ENCODE measurements around the gene FGF1. TPM values are rescaled to one million over a fixed set of nuclear protein-coding genes. Genes with fewer than 3 reads are reported as not detected.

FGF1 gene
- total and polyA plus RNA-seq, 8 donors = 0.03 to 0.90 (median 0.35) TPM

DNA sequence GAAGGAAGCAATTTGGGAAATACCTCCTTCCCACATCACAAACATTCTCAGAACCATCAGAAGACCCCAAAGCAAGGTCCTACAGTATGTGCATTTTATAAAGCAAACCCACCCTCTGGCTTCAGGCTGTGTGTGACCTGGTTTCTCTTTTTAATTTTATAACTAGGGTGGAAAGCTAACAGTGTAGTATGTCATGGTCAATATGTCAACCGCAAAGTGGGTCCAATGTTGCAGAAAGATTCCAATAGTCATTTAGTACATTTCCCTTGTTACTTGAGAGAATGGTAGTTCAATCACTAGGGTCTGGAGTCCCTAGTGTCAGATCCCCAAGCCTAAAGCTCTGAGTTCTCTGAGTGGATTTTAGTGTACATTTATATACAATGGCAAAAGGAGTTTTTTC, 96.2 kb downstream of the FGF1 start:
- 85 to 94% methylated on average over 1 of the region's 1 CpG for WGBS, 2 donors
- no peak for FAIRE-seq

DNA sequence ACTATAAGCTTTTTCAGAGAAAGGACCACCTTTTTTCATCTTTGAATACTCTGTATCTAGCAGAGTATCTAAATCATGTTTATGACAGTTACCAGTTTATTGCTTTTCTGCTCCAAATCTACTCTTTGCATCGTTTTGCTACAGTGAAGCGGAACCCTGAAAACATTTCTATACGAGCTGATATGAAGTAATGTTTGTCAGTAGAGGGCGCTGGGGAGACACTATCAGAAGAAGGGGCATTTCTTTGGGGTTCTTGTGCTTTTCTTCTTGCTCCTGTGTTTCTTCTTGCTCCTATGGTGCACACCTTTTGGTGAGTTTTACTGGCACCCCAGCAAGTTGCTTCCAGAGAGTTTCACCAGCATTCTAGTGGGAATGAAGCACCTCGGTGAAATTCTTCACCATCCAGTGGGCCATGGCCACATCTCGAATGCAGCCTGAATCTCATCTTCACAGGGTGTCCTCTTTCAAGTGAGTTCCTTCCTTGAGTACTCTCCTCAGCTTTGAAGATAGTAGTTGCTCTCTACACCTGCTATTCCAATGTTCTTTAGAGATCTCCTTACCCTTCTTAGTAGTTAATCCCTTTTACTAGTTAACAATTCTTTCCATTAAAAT, 98.4 kb downstream of the FGF1 start:
- no peak for DNase-seq
- Histone ChIP-seq H3K4me3 (no peak overlapping the region), H3K27ac (no peak overlapping the region), H3K27me3 (no peaks in the 10 kb centered on the region), H3K36me3 (no peaks in the 10 kb centered on the region), H3K4me1 (no peaks in the 10 kb centered on the region), H3K9me3 (no peaks in the 10 kb centered on the region)
- intact Hi-C loops (cut with DNase I) = no loop called here
- TF ChIP-seq, protein P1, sequence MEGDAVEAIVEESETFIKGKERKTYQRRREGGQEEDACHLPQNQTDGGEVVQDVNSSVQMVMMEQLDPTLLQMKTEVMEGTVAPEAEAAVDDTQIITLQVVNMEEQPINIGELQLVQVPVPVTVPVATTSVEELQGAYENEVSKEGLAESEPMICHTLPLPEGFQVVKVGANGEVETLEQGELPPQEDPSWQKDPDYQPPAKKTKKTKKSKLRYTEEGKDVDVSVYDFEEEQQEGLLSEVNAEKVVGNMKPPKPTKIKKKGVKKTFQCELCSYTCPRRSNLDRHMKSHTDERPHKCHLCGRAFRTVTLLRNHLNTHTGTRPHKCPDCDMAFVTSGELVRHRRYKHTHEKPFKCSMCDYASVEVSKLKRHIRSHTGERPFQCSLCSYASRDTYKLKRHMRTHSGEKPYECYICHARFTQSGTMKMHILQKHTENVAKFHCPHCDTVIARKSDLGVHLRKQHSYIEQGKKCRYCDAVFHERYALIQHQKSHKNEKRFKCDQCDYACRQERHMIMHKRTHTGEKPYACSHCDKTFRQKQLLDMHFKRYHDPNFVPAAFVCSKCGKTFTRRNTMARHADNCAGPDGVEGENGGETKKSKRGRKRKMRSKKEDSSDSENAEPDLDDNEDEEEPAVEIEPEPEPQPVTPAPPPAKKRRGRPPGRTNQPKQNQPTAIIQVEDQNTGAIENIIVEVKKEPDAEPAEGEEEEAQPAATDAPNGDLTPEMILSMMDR (IDR thresholded peaks at IDR 0.05) = no peak
- no peak for FAIRE-seq
- ATAC-seq = no peak
- WGBS, 2 donors = 46 to 48% methylated on average over 6 of the region's 6 CpGs

More for the DNA sequence above, 96.2 kb downstream of the FGF1 start:
- DNase-seq (no peak), ATAC-seq (no peak)
- Histone ChIP-seq H3K27me3 (no peaks in the 10 kb centered on the region), H3K9me3 (no peaks in the 10 kb centered on the region), H3K4me1 (no peaks in the 10 kb centered on the region), H3K36me3 (no peaks in the 10 kb centered on the region), H3K27ac (no peak overlapping the region), H3K4me3 (no peak overlapping the region)
- intact Hi-C loops (cut with DNase I) = no loop called here
- TF ChIP-seq, protein P1 (IDR thresholded peaks at IDR 0.05) = no peak

DNA sequence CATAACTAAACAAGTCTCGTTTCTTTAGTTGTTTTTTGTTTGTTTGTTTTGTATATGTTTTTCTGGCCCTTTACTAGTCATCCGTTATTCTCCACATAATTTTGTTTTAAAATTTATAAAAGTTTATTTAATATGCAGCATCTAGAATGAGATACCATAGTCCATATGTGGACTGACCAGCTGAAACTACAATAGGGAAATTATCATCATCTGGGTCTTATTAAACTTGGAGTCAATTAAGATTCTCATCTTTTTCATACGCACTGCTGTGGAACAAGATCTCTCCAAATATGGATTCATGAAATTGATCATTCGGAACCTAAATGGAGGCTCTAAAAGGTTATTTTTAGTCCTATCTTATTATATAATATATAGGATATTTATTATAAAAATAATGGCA, 99.3 kb downstream of the FGF1 start:
- no peak for ATAC-seq
- H3K9me3 ChIP-seq = no peaks in the 10 kb centered on the region
- no peaks in the 10 kb centered on the region for H3K27me3 ChIP-seq
- no peak overlapping the region for H3K27ac ChIP-seq
- DNase-seq = no peak
- TF ChIP-seq, protein P1 (IDR thresholded peaks at IDR 0.05) = no peak
- FAIRE-seq = no peak
- intact Hi-C loops (cut with DNase I) = no loop called here
- H3K36me3 ChIP-seq = no peaks in the 10 kb centered on the region
- WGBS, 2 donors = 60 to 70% methylated on average over 4 of the region's 4 CpGs
- no peak overlapping the region for H3K4me3 ChIP-seq
- H3K4me1 ChIP-seq = no peaks in the 10 kb centered on the region

DNA sequence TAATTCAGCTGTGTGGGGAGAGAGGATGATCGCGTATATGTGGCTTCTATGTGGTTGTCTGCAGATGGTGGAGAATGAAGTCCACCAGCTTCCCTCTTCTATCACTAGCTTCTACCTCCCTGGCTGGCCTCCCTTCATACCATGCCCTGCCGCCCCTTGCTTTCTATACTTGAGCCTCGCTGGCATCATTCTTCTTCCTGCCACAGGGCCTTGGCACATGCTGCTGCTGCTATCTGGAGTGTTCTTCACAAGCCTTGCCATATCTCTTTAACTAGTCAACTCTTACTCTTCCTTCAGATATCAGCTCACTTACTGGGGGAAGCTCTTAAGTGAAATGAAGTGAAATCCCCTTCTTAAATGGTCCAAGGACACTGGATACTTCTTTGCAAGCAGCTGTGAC, 100.4 kb downstream of the FGF1 start:
- H3K27me3 ChIP-seq = no peaks in the 10 kb centered on the region
- TF ChIP-seq, protein P1 (IDR thresholded peaks at IDR 0.05) = no peak
- ATAC-seq = no peak
- no peak for DNase-seq
- H3K27ac ChIP-seq = no peak overlapping the region
- WGBS, 2 donors = 95 to 99% methylated on average over 4 of the region's 4 CpGs
- no peaks in the 10 kb centered on the region for H3K36me3 ChIP-seq
- FAIRE-seq = no peak
- no peak overlapping the region for H3K4me3 ChIP-seq
- H3K4me1 ChIP-seq = no peaks in the 10 kb centered on the region
- no peaks in the 10 kb centered on the region for H3K9me3 ChIP-seq
- intact Hi-C loops (cut with DNase I) = no loop called here

DNA sequence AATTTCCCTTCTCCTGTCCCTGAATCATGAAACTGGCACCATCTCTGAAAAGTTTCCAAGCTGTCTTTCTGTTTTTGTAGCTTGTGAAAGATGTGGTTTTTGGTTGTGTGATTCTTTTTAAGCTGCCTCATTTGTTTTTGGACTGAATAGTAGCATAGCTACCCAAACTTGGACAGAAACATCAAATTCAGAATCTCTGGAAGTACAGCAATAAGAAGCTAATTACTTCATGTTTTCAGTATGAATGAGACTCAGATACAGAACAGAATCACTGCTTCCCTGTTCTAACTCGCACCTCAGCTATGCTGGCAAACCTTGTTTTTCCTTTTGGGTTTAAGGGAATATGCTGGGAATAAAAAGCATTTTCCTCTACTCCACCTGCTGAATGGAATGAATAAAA, 101.0 kb downstream of the FGF1 start:
- H3K27me3 ChIP-seq = no peaks in the 10 kb centered on the region
- 37 to 66% methylated on average over 1 of the region's 1 CpG for WGBS, 2 donors
- no peaks in the 10 kb centered on the region for H3K4me1 ChIP-seq
- H3K36me3 ChIP-seq = no peaks in the 10 kb centered on the region
- no peak overlapping the region for H3K27ac ChIP-seq
- no peak for FAIRE-seq
- TF ChIP-seq, protein P1 (IDR thresholded peaks at IDR 0.05) = no peak
- no peak for ATAC-seq
- intact Hi-C loops (cut with DNase I) = no loop called here
- no peak for DNase-seq
- no peak overlapping the region for H3K4me3 ChIP-seq
- H3K9me3 ChIP-seq = no peaks in the 10 kb centered on the region
